Measurements from ENCODE around the gene LTB4R. TPM values are rescaled to one million over a fixed set of nuclear protein-coding genes. Genes with fewer than 3 reads are reported as not detected.

The LTB4R gene
- total RNA-seq, 6 donors from 2014 or later = 11.1 to 71.2 (median 17.7) TPM

DNA sequence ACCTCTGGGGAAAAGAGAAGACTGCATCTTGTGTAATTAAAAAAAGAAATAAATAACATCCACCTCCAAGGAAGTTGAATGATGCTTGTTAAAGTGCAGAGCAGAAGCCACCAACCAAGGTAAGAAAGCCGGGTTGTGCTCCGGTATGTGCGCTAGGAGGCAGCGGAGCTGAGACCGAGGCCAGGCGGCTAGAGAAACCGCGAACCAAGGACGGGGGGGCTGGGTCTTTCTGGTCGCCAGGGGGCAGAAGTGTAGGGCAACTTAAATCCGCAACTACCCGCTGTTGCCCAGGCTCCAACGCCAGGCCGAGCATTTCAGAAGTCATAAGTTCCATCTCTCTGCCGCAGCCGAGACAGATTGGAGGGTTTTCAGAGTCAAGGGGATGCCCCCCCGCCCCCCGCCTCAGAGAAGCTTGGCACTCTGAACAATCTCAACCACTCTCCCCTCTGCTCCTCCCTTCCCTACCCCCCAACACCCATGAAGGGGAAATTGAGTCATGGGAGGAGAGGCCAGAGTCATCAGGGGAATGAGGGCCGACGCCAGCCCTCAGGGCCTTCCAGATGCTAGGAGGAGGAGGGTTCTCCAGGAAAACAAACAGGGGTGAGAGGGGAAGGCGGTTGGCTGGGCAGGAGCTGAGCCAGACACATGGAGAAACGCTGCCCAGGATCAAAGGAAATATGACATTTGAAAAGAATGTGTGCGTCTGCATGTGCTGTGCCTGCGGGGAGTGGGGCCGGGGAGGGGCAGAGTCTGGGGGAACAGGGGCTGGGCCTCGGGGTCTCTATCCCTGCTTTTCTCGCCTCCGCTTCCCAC, 54.5 kb downstream of the LTB4R start:
- Histone ChIP-seq H3K27me3 (no peaks in the 10 kb centered on the region), H3K27ac (peak overlapping the region; percentile 85 to 91 (median 87)), H3K9me3 (no peaks in the 10 kb centered on the region), H3K4me3 (peak overlapping the region; percentile 19 to 57 (median 49)), H3K4me1 (peaks cover 23 to 41% (median 33%) of the 10 kb centered on the region in 4 donors), H3K36me3 (no peaks in the 10 kb centered on the region)
- TF ChIP-seq POLR2AphosphoS5 (IDR thresholded peaks at IDR 0.05) = no peak
- TF ChIP-seq POLR2A (IDR thresholded peaks at IDR 0.05) = no peak
- TF ChIP-seq, protein P1, sequence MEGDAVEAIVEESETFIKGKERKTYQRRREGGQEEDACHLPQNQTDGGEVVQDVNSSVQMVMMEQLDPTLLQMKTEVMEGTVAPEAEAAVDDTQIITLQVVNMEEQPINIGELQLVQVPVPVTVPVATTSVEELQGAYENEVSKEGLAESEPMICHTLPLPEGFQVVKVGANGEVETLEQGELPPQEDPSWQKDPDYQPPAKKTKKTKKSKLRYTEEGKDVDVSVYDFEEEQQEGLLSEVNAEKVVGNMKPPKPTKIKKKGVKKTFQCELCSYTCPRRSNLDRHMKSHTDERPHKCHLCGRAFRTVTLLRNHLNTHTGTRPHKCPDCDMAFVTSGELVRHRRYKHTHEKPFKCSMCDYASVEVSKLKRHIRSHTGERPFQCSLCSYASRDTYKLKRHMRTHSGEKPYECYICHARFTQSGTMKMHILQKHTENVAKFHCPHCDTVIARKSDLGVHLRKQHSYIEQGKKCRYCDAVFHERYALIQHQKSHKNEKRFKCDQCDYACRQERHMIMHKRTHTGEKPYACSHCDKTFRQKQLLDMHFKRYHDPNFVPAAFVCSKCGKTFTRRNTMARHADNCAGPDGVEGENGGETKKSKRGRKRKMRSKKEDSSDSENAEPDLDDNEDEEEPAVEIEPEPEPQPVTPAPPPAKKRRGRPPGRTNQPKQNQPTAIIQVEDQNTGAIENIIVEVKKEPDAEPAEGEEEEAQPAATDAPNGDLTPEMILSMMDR (IDR thresholded peaks at IDR 0.05) = peak; percentile 81 to 96 (median 90)
- peak; percentile 68 to 78 for ATAC-seq (ENCODE audit: low FRiP score in 2 of 2)
- 5% methylated on average over 21 to 28 of the region's 28 CpGs for WGBS, 2 donors
- DNase-seq = peak; percentile 75 to 94

DNA sequence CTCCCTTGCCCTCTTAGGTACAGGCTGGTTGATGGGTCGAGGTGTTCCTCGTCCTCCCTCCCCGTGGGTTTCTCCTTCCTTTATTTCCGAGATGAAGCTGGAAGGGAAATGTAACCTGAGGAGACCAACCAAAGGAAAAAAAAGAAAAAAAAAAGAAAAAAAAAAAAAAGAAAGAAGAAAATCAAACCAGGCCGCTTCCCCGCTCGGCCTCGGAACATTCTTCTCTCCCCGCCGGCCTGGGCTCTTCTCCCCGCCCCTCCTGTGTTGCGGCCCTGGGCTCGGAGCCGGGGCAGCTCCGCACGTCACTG, 55.1 kb downstream of the LTB4R start:
- no peaks in the 10 kb centered on the region for H3K27me3 ChIP-seq
- H3K4me3 ChIP-seq = peak overlapping the region; percentile 19 to 57 (median 49)
- TF ChIP-seq POLR2A (IDR thresholded peaks at IDR 0.05) = no peak
- TF ChIP-seq POLR2AphosphoS5 (IDR thresholded peaks at IDR 0.05) = no peak
- TF ChIP-seq EP300 (IDR thresholded peaks at IDR 0.05) = no peak
- TF ChIP-seq, protein P1 (IDR thresholded peaks at IDR 0.05) = no peak
- H3K4me1 ChIP-seq = peaks cover 23 to 41% (median 33%) of the 10 kb centered on the region in 4 donors
- DNase-seq (no peak), ATAC-seq (ENCODE audit: low FRiP score in 2 of 2) (no peak)
- peak overlapping the region; percentile 85 to 91 (median 87) for H3K27ac ChIP-seq
- WGBS, 2 donors = 2 to 3% methylated on average over 15 of the region's 16 CpGs
- no peaks in the 10 kb centered on the region for H3K36me3 ChIP-seq
- H3K9me3 ChIP-seq = no peaks in the 10 kb centered on the region

DNA sequence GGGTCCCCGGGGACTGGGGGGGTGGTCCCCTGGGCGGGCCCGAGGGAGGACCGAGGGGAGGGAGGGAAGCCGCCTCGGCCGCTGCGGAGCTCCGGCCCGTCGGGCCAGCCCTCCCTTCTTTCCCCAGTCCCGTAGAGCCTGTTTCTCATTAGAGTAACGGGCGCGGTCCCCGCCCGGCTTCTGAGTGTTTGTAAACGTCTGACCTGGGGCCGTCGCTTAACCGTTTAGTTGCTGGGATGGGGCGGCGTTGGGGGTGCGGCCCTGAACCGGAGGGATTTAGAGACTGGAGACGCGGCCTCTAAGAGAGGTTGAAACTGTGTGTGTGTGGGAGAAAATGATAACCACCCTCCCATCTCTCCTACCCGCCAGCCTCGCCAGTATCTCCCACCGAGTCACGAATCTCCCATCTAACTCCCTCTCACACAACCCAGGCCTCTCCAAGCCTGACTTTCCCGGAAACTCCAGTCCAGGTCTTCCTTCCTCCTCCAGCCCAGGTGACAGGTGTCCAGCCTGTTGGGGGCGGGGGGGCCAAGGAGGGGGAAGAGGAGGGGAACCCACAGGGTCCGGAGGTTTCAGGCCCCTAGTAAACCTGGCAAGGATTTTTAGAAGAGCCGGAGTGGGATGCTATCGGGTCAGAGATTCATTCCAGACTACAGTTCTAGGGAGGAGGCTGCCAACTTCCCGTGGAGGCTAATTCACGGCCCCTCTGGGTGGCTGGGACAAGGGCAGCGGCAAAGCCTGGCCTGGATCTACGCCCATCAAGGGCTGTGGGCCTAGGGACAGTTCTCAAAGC, 55.6 kb downstream of the LTB4R start:
- H3K36me3 ChIP-seq = no peaks in the 10 kb centered on the region
- H3K4me1 ChIP-seq = peaks cover 23 to 41% (median 33%) of the 10 kb centered on the region in 4 donors
- peak overlapping the region; percentile 19 to 57 (median 49) for H3K4me3 ChIP-seq
- TF ChIP-seq POLR2AphosphoS5 (IDR thresholded peaks at IDR 0.05) (peak; percentile 55 to 73), EP300 (IDR thresholded peaks at IDR 0.05) (no peak), POLR2A (IDR thresholded peaks at IDR 0.05) (peak in 2 of 4 donors; percentile 51 to 61)
- TF ChIP-seq, protein P1 (IDR thresholded peaks at IDR 0.05) = peak in 1 of 6 experiments; percentile 3
- WGBS, 2 donors = 2 to 4% methylated on average over 14 to 40 of the region's 40 CpGs
- no peaks in the 10 kb centered on the region for H3K9me3 ChIP-seq
- no peaks in the 10 kb centered on the region for H3K27me3 ChIP-seq
- DNase-seq = peak; percentile 90 to 96
- ATAC-seq (ENCODE audit: low FRiP score in 2 of 2) = peak; percentile 88 to 91
- H3K27ac ChIP-seq = peak overlapping the region; percentile 85 to 91 (median 87)

Small RNA genes lying within 50 kb of the gene (small RNA-seq; reads per million reads assigned to genes)
- gene RF00026 = 0 reads per million in 4 donors

Other genes starting within 250 kb of the LTB4R start
- gene CPNE6, start 239.9 kb upstream of the LTB4R start, total RNA-seq = not detected
- 10 to 100 TPM; 27.2 to 70.3 (median 34.9) TPM for gene PCK2, start 217.2 kb upstream of the LTB4R start, total RNA-seq
- gene DCAF11, start 196.7 kb upstream of the LTB4R start, total RNA-seq = 100 to 1,000 TPM in 2 of 6 donors, 10 to 100 TPM in 4; 68.4 to 138 (median 95.0) TPM
- gene NRL, start 196.6 kb upstream of the LTB4R start, total RNA-seq = 1 to 10 TPM; 2.6 to 9.8 (median 4.4) TPM
- gene FITM1, start 180.8 kb upstream of the LTB4R start, total RNA-seq = under 1 TPM in 4 of 6 donors, not detected in 2; 0.63 to 0.89 (median 0.82) TPM
- gene PSME1, start 175.3 kb upstream of the LTB4R start, total RNA-seq = 100 to 1,000 TPM in 5 of 6 donors, 10 to 100 TPM in 1; 56.6 to 206 (median 142) TPM
- gene EMC9, start 169.9 kb upstream of the LTB4R start, total RNA-seq = 10 to 100 TPM in 5 of 6 donors, 1 to 10 TPM in 1; 8.6 to 13.8 (median 12.0) TPM
- 100 to 1,000 TPM in 3 of 6 donors, 10 to 100 TPM in 3; 58.5 to 144 (median 84.4) TPM for gene PSME2, start 164.9 kb upstream of the LTB4R start, total RNA-seq
- gene RNF31, start 164.0 kb upstream of the LTB4R start, total RNA-seq = 100 to 1,000 TPM in 2 of 6 donors, 10 to 100 TPM in 4; 52.1 to 173 (median 63.9) TPM
- 100 to 1,000 TPM in 3 of 6 donors, 10 to 100 TPM in 3; 78.2 to 192 (median 107) TPM for gene IRF9, start 150.2 kb upstream of the LTB4R start, total RNA-seq
- gene REC8, start 139.4 kb upstream of the LTB4R start, total RNA-seq = 10 to 100 TPM; 16.0 to 76.5 (median 29.4) TPM
- 10 to 100 TPM; 20.8 to 50.3 (median 35.2) TPM for gene IPO4, start 122.7 kb upstream of the LTB4R start, total RNA-seq
- gene TM9SF1, start 116.1 kb upstream of the LTB4R start, total RNA-seq = 10 to 100 TPM; 15.7 to 75.4 (median 53.8) TPM
- gene TSSK4, start 105.8 kb upstream of the LTB4R start, total RNA-seq = 1 to 10 TPM in 1 of 6 donors, not detected in 5; 1.3 TPM
- 100 to 1,000 TPM in 1 of 6 donors, 10 to 100 TPM in 5; 39.9 to 112 (median 61.5) TPM for gene CHMP4A, start 98.0 kb upstream of the LTB4R start, total RNA-seq
- gene MDP1, start 95.4 kb upstream of the LTB4R start, total RNA-seq = 10 to 100 TPM in 4 of 6 donors, 1 to 10 TPM in 2; 8.1 to 21.1 (median 12.7) TPM
- 100 to 1,000 TPM in 4 of 6 donors, 10 to 100 TPM in 2; 39.8 to 144 (median 121) TPM for gene NEDD8, start 79.1 kb upstream of the LTB4R start, total RNA-seq
- 10 to 100 TPM; 26.2 to 76.9 (median 47.2) TPM for gene GMPR2, start 78.6 kb upstream of the LTB4R start, total RNA-seq
- 100 to 1,000 TPM in 1 of 6 donors, 10 to 100 TPM in 5; 46.1 to 109 (median 86.4) TPM for gene TINF2, start 68.9 kb upstream of the LTB4R start, total RNA-seq
- 10 to 100 TPM in 4 of 6 donors, 1 to 10 TPM in 2; 9.1 to 29.2 (median 11.1) TPM for gene TGM1, start 48.3 kb upstream of the LTB4R start, total RNA-seq
- gene RABGGTA, start 39.9 kb upstream of the LTB4R start, total RNA-seq = 100 to 1,000 TPM in 1 of 6 donors, 10 to 100 TPM in 5; 22.7 to 125 (median 58.9) TPM
- 10 to 100 TPM; 23.0 to 60.3 (median 32.8) TPM for gene DHRS1, start 11.7 kb upstream of the LTB4R start, total RNA-seq
- 10 to 100 TPM; 13.3 to 31.4 (median 22.6) TPM for gene NOP9, start 11.7 kb upstream of the LTB4R start, total RNA-seq
- 10 to 100 TPM in 5 of 6 donors, 1 to 10 TPM in 1; 9.4 to 14.8 (median 12.8) TPM for gene CIDEB, start 3.5 kb upstream of the LTB4R start, total RNA-seq
- 10 to 100 TPM in 4 of 6 donors, 1 to 10 TPM in 2; 6.2 to 49.2 (median 10.9) TPM for gene LTB4R2, start 1.4 kb upstream of the LTB4R start, total RNA-seq
- 100 to 1,000 TPM in 2 of 6 donors, 10 to 100 TPM in 4; 22.4 to 159 (median 43.7) TPM for gene ADCY4, start 23.6 kb downstream of the LTB4R start, total RNA-seq
- gene RIPK3, start 28.5 kb downstream of the LTB4R start, total RNA-seq = 10 to 100 TPM; 16.1 to 92.2 (median 29.1) TPM
- 10 to 100 TPM in 5 of 6 donors, 1 to 10 TPM in 1; 8.5 to 98.5 (median 42.1) TPM for gene NFATC4, start 56.7 kb downstream of the LTB4R start, total RNA-seq
- 10 to 100 TPM in 5 of 6 donors, 1 to 10 TPM in 1; 5.5 to 18.7 (median 14.4) TPM for gene NYNRIN, start 87.5 kb downstream of the LTB4R start, total RNA-seq
- 1 to 10 TPM; 1.1 to 4.2 (median 3.1) TPM for gene CBLN3, start 118.2 kb downstream of the LTB4R start, total RNA-seq
- gene KHNYN, start 118.5 kb downstream of the LTB4R start, total RNA-seq = 100 to 1,000 TPM in 1 of 6 donors, 10 to 100 TPM in 5; 43.9 to 136 (median 66.4) TPM
- gene SDR39U1, start 131.3 kb downstream of the LTB4R start, total RNA-seq = 10 to 100 TPM; 34.9 to 88.0 (median 52.6) TPM
- gene CMA1, start 196.8 kb downstream of the LTB4R start, total RNA-seq = 1 to 10 TPM in 1 of 6 donors, under 1 TPM in 1, not detected in 4; 0.37 to 1.8 TPM

All from upper lobe of left lung (tissue), 6 donors.